NK-92 (cell line): ENCODE data around the gene DMAP1.

ENCODE experiments used
- DNase-seq: peaks from one replicate; lab custom pipeline; 2025; ENCODE audit not compliant: unreplicated experiment; lab: John Stamatoyannopoulos, UW

DMAP1 gene

DNA sequence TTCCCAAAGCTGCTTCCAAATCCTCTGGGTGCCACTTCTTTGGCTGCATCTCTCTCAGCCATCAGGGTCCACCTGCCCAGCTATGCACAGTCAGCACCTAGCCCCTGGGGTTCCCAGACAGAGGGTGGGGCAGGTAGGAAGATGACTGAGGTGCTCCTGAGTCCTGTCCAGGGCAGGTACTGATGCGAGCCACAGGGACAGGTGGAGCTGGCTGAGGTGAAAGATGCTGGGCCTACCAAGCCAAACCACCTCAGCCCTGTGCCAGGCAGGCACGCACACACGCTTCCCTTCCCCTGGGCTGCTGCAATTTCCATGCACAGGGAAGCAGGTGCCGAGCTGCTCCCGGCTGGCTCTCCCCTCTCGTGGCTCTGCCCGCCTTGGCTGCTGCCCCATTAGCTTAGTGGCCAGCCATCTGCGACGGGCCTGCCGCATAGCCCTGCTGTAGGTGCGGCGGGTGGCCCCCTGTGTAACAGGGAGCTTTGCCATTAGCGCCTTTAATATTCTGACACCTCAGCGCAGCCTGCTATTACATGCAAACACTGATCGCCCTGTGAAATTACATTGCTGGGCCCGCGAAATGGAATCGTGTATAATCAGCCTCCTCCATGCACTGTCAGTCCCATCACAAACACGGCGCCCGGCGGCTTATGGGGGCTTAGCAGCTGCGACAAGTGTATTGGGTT lies 38.9 kb downstream of the DMAP1 start:
- DNase-seq, result no peak

GRCh38 chr1:44254392-44254910 lies 41.2 kb downstream of the DMAP1 start:
- DNase-seq, result no peak

- no peak for DNase-seq
Observed at GRCh38 chr1:44256762-44257554, 43.7 kb downstream of the DMAP1 start.

GRCh38 chr1:44259090-44259489 lies 45.8 kb downstream of the DMAP1 start:
- no peak for DNase-seq

GRCh38 chr1:44260792-44261170 lies 47.5 kb downstream of the DMAP1 start:
- DNase-seq, result no peak

DNA sequence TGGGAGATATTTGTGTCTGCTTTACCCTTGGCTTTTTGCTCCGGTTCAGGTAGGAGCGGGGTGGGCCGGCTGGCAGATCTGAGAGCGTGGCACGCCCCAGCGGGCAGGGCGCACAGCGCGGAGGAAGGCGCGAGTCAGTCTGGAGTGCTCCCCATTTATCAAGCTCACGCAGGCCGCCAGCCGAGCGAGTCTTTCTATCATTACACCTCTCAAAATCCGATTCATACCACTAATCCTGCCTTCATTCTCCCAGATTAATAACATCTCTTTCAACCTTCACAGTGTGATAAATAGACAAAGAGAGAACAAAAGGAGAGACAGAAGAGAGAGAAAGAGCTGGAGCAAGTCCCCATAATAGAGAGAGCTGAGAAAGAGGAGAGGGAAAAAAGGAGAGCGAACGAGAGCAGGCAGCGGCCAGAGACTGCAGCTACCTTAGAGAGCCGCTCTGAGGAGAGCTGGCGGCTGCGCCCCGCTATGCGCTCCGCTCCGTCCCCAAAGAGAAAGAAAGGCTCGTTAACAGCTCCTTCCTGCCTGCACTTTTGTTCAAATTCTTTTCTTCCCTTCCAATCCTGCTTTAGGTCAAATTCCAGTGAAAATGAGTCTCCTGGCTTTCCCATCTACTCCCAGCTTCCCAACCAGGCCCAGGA lies 48.0 kb downstream of the DMAP1 start:
- DNase-seq, result no peak

- no peak for DNase-seq
Observed at GRCh38 chr1:44261962-44262361, 48.7 kb downstream of the DMAP1 start.

GRCh38 chr1:44262414-44262813 lies 49.1 kb downstream of the DMAP1 start:
- DNase-seq, result no peak

- DNase-seq, result no peak
Observed at GRCh38 chr1:44262816-44263567, 49.7 kb downstream of the DMAP1 start.

DNA sequence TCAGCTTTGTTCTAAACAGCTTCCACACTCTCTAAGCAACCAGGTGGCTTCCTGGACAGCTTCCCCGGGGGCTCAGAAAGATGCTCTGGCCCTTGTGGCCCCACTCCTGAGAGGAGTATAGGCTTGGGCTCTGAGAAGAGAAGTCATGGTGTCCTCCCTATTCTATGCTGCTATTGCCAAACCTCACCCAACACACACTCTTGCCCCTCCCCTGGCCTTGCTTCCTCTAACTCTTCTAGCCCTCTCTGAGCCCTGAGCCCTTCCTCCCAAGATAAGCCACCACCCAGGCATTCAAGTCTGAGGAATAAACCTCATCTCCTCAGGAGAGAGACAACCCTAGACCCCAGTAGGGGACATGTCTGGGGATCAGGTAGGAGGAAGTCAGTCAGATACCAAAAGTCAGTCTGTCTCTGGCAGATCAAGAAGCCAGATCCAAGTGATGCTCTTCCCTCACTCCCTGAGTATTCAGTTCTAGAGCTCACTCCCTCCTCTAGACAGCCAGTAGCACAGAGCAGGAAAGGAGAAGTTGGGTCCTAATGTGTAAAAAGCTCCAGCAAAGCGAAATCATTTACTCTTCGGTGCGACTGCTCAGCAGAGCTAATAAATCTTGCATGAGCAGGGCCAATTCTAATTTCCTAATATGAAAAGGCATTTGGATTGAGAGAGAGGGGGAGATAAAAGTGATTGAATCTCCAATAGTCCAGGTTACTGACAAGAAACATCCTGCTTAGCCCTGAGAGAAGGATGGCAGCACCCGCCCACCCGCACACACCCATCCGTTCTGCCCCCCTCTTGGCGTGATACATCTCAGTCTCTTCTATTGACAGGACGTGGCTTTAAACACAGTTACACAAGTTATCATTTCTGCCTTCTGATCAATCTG lies 50.5 kb downstream of the DMAP1 start:
- DNase-seq, result no peak

GRCh38 chr1:44264451-44264771 lies 51.1 kb downstream of the DMAP1 start:
- DNase-seq, result no peak

GRCh38 chr1:44265656-44266358 lies 52.5 kb downstream of the DMAP1 start:
- no peak for DNase-seq

- no peak for DNase-seq
Observed at GRCh38 chr1:44266400-44267344, 53.4 kb downstream of the DMAP1 start.

- DNase-seq, result no peak
Observed at GRCh38 chr1:44267438-44267837, 54.2 kb downstream of the DMAP1 start.

DNA sequence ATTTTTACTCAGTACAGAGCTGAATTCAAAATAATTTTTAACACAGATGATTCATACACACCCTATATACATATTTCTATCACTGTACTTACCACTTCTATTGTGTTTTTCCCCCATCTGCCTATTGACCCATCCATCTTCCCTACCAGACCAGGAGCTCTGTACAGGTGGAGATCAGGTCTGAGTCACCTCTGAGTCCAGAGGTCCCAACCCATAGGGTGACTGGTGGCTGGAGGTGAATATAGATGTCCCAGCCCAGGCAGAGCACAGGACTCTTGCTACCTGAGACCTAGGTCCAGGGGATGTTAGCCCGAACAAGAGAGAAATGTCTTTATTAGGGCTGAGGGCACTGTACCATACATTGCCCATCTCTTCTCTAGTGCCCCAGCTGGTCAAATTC lies 54.8 kb downstream of the DMAP1 start:
- no peak for DNase-seq
